Gastrocnemius medialis (tissue), 4 donors: Measurements from ENCODE around the gene XPNPEP2.

Experiments
- POLR2A ChIP-seq, 2 donors: fragments of 450-650 bp; IDR thresholded peaks; one replicate each; pipeline ENCODE4 v1.6.1; 2017; ENCODE audit warnings: antibody characterized with exemption in 2 of 2, mild to moderate bottlenecking in 2 of 2, moderate library complexity in 2 of 2
- TF ChIP-seq, protein P1 (sequence below), 5 experiments: fragments of 450-650 bp in 3 of 5; fragments of 200-600 bp in 2 of 5; sonication (generic) in 2 of 5; IDR thresholded peaks in 4 of 5; conservative IDR thresholded peaks in 1 of 5; 1 replicate in 4 of 5; 2 replicates in 1 of 5; pipeline ENCODE4 v1.5.1; 2016 to 2019; ENCODE audit warnings: antibody characterized with exemption in 5 of 5, mild to moderate bottlenecking in 3 of 5, moderate library complexity in 3 of 5

DNA sequence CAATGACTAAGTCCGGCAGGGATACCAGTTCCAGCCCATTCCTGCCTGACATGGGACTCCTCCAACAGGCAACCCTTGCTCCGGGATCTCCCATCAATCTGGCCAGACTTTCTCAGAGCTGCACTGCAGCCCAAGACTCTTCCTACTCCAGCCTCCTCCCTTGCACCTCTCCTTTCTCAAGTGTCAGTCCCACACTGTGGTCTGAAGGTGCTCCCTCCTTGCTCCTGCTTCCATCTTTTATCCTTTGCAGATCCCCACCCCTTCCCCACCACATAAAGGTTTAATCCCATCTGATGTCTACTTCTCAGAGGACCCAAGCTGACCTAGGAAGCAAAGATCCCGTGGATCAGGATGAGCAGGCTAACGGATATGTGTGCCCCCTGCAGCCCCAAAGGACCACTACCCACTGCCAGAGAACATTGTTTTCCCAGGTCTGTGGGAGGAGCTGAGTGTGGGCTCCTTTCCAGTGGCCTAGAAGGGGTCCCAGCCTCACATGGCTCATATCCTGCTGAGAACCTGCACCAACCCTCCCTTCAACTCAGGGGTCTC, 33.3 kb upstream of the XPNPEP2 start:
- TF ChIP-seq POLR2A (IDR thresholded peaks at IDR 0.05): no peak
- TF ChIP-seq, protein P1, sequence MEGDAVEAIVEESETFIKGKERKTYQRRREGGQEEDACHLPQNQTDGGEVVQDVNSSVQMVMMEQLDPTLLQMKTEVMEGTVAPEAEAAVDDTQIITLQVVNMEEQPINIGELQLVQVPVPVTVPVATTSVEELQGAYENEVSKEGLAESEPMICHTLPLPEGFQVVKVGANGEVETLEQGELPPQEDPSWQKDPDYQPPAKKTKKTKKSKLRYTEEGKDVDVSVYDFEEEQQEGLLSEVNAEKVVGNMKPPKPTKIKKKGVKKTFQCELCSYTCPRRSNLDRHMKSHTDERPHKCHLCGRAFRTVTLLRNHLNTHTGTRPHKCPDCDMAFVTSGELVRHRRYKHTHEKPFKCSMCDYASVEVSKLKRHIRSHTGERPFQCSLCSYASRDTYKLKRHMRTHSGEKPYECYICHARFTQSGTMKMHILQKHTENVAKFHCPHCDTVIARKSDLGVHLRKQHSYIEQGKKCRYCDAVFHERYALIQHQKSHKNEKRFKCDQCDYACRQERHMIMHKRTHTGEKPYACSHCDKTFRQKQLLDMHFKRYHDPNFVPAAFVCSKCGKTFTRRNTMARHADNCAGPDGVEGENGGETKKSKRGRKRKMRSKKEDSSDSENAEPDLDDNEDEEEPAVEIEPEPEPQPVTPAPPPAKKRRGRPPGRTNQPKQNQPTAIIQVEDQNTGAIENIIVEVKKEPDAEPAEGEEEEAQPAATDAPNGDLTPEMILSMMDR (IDR thresholded peaks at IDR 0.05 in 4 of 5, conservative IDR thresholded peaks at IDR 0.05 in 1 of 5): no peak
